Activated T-cell treated with anti-CD3 and anti-CD28 coated beads, Interleukin-2, amount 50 U/mL, for 1 hour (primary cell): ENCODE results near the gene RAD9A.

Experiments
- DNase-seq: peaks from one replicate; pipeline ENCODE4 v3.0.0-alpha.2; 2020

Gene RAD9A

DNA sequence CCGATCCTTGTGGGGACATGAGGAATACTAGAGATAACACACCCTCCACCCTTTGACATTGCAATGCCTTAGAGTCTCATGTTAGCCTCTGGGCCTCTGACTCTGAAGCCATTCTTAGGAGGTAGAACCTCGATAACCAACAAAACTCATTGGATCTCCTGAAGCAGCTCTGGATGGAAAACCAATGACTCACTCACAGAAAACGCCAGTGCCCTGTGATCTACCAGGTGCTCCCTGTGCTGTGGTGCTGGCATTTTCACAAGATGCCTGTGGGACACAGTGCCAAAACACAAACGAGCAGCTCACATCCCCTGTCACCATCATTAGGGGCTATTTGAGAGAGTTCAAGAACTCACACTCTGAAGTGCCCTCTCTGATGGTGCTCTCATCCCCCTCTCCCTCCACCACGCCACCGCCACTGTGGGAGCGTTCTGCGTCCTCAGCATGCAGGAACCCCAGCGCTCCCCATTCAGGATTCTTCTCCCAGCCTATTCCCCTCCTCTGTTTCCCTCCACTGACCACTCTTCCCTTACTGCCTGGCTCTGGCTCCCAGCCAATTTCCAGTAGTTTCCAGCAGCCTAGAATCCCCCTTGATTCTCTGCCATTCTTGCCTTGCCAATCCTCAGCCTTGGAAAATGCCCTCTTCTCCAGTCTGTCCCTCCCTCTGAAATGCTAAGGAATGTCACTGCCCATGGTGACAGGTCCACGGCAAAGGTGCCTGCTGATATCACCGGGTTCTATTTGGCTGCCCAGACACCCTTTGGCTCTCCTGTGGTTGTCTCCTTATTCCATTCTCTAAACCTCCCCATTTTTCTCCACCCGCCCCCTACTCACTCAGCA lies 33.7 kb upstream of the RAD9A start:
- DNase-seq = no peak

GRCh38 chr11:67364169-67364568 lies 27.6 kb upstream of the RAD9A start:
- DNase-seq = no peak

- no peak for DNase-seq
Measured at GRCh38 chr11:67364783-67365722, 26.7 kb upstream of the RAD9A start.

DNA sequence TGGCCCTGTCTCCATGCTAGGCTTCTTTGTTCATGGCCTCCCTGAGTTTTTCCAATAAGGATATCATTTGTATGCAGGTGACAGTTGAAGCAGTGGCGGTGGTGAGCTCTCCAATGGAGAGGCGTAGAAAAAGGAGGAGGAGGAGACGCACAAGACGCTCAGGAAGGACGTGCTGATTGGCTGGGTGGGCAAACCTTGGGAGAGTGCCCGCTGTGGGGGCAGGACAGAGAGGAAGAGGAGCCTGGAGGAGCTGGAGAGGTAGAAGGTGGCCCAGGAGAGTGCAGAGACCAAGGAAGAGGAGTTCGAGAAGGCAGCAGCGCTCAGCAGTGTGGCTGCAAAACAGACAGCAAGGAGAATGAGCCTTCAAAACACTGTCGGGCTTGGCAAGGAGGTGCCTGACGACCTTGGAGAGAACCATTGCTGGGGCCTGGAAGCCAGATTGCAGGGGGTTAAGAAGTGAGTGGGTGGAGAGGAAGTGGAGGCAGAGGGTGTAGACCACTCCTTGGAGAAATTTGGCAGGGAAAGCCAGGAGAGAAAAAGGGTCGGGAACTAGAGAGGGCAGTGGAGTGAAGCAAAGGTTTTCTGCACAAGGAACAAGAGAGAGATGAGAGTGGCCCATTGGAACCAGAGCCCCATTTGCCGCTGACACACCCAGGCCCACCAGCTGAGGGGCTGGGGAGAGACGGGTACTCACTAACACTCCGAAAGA lies 25.9 kb upstream of the RAD9A start:
- DNase-seq = no peak

- no peak for DNase-seq
Measured at GRCh38 chr11:67366546-67366945, 25.2 kb upstream of the RAD9A start.

DNA sequence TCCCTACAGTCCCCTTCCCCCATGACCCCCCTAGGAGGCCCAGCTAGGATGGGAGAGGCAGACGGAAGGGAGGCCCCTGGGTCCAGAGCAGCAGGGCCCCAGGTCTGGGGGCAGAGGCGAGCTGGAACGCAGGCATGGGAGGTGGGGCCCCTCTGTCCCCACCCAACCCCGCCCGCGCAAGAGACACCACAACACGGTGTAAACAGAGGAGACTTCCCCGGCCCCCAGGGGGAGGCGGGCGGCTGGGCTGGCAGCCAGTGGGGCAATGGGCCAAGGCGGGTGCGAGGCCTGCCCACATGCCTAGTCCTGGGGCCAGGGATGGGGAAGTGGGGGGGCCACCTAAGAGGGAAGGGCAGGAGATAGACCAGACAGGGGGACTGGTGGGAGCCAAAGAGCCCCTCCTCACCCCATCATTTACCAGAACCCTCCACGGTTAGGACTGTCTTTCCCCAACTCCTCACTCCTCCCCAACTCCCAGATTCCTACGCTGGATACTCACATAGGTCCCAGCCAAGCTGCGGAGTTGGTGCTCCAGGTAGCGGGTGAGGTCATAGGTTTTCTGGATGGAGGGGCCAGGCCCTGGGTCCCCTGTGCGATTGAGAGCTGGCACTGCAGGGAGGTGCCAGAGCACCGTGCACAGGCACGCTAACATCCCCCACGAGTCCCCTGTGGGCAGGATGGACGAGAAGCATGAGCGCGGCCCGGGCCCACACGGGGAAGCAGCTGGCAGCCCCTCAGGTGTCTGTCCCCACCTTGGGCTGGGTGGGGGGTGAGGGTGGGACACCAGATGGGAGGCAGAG lies 24.6 kb upstream of the RAD9A start:
- no peak for DNase-seq

DNA sequence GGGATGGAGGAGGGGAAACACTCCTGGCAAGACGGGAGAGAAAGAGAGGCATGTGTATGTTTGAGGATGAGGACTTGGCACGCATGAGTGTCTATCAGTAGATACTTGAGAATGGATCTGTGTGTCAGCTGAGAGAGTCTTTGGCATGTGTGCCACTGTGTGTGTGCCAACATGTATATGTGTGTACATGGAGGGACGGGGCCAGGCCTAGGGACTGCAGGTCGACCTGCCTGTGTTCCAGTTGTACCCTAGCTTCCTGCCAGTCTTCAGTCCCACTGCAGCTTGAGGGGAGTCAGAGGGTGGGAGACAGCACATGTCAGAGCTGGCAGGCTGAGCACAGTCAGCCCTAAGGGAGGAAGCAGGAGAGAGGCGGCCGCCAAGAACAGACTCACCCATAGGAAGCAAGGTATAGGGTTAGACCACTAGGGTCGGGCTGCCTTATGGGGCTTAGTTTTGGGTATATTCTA lies 24.0 kb upstream of the RAD9A start:
- no peak for DNase-seq

- DNase-seq = no peak
Measured at GRCh38 chr11:67368621-67369020, 23.2 kb upstream of the RAD9A start.

DNA sequence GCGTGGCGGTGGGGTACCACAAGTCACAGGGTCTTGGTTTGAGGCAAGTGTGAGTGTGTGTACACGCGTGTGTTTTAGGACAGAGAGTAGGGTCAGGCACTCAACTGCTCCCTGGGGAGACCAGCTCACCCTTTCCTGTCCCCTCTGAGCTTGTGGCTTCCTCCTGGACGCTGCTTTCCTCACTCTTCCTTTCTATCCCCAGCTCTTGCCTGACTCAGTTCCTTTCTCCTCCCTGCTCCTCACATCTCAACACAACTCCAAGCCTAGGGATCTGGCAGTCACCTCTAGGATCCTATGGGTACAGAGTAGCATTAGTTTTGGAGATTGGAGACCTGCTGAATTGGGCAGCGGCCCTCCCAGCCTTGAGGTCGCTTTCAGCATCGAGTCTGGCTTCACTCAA lies 22.5 kb upstream of the RAD9A start:
- no peak for DNase-seq

- no peak for DNase-seq
Measured at GRCh38 chr11:67369801-67370284, 21.9 kb upstream of the RAD9A start.

GRCh38 chr11:67370351-67371076 lies 21.3 kb upstream of the RAD9A start:
- DNase-seq = no peak

- peak; percentile 49 for DNase-seq
Measured at GRCh38 chr11:67371189-67371910, 20.4 kb upstream of the RAD9A start.

DNA sequence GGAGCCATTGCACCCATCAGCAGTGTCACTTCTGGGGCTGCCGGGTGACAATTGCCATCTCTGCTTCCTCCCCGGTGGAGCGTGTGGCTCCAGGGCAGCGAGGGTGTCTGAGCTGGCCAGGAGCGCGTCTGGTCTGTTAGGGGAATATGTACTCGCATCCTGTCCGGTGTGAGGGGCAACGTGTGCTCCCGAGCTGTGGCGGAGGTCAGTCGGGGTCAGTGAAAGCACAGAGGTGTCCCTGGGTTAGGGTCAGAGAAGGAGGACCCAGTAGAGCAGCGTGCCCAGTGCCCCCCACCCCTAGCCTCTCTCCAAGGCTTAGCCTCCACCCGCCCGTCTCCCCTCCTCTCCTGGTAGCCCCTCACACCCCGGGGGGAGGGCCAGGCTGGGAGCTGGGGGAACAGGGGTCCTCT lies 19.9 kb upstream of the RAD9A start:
- DNase-seq = no peak

DNA sequence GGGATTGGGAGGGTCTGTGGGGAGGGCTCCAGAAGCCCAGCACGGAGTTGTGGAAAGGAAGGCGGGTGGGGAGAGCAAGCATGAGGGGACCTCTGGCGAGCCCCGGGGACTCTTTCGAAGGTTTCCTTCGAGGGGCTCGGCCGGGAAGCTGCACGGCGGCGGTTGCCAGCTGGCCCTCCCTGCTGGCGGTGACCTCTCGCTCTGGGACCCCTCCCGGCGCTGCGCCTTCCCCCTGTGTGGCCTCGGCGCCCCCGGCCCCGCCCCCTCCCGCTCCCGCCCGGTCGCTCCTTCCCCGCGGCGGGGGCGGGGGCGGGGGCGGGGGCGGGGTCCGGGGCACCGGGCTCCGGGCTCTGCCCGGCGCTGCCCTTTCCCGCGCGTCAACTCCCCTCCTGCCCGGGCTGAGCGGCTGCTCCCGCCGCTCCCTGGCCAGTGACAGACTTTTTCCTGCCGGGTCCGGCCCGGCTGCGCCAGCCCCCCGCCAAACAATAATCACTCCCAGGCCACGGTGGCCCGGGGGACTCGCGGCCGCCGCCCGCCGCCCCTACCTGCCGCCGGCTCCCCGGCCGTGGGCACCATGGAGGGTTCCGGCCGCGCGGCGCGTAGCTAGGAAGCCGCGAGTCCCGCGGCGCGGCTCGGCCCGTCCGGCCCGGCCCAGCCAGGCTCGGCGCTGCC lies 19.3 kb upstream of the RAD9A start:
- DNase-seq = no peak

DNA sequence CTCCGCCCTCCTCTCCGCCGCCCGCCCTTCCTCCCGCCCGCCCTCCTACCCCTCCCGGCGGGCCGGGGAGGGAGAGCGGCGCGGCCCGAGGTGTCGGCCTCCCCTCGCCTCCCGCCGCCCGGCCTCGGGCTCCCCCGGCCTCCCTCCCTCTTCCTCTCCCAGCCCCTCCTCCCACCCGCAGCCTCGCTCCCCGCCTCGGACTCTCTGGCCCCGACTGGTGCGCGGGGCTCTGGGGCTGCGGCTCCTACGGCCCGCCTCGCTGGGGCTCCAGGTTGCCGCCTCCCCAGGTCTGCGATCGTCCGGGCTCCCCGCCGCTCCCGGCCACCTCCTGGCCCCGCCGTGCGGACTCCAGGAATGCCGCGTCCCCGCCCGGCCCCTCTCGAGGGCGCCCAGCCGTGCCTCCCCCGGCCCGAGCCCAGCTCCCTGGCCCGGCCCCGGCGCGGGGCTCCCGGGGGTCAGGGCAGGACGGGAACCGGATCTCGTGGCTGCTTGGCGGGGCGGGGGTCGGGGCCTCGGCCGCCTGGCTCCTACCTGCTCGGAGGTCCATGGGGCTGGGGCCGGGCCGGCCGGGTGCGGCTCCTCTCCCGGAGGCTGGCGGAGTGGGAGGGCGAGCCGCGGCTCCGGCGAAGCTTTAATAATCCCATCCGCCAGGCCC lies 18.7 kb upstream of the RAD9A start, which contains the start of gene CLCF1:
Gene CLCF1, minus strand, starts transcription at position 606 of the 655 bp plus-strand sequence. Its CDS starts 59 bp downstream, at position 547.
- peak; percentile 64 for DNase-seq

DNA sequence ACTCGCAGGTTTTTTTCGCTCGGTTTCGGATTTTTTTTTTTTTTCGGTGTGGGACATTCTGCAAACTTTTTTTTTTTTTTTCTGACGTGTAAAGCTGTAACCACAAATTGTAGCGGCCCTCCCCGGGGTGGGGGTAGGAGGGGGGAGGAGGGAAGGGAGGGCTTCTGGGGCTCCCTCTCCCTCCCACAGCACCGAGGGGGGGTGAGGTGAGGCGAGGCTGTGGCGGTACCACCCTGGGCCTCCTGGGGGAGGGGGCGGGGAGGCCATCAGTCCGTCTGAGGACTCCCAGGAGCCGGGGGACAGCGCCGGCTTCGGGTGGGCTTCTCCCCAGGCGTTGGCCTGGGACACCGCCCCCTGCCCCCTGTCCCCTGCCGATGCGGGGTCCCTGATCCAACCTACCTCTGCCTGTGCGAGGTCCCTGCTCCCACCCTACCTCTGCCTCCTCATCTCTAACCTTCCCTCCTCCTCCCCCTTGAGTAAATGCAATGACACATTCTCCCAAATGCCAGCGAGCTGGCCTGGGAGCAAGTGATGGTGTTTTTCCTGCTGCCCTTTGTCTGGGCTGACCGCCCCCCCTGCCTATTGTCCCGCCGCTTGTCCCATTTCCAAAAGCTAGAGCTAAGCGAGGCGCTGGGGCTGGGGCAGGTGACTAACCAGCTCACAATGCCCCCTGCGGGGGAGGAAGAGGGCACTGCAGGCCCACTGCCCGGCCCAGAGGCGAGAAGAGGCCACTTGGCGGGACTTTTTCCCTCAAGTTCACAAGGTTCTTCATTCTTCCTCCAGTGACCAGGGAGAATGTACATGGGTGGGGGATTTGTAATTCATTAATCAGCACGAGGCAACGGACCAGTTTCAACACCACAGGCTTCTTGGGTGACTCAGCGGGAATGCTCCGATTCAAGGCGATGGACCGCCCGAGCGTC lies 17.9 kb upstream of the RAD9A start:
- peak; percentile 81 for DNase-seq

- no peak for DNase-seq
Measured at GRCh38 chr11:67374571-67375281, 17.1 kb upstream of the RAD9A start.
